ENCODE data around the gene TRPC4.

The TRPC4 gene

GRCh38 chr13:37669845-37670244, 199.7 kb downstream of the TRPC4 start:
- DNase-seq (ENCODE audit: low read depth) = no peak
- H3K4me3 ChIP-seq (ENCODE audit: low read depth, low read length) = no peak overlapping the region
- TF ChIP-seq CTCF (conservative IDR thresholded peaks at IDR 0.05; ENCODE audit: low read depth, low read length) = no peak

GRCh38 chr13:37667702-37668101, 201.9 kb downstream of the TRPC4 start:
- DNase-seq (ENCODE audit: low read depth) = no peak
- no peak for TF ChIP-seq CTCF (conservative IDR thresholded peaks at IDR 0.05; ENCODE audit: low read depth, low read length)

GRCh38 chr13:37666036-37666435, 203.5 kb downstream of the TRPC4 start:
- H3K4me3 ChIP-seq (ENCODE audit: low read depth, low read length) = no peak overlapping the region
- peak; percentile 81 for DNase-seq (ENCODE audit: low read depth)
- TF ChIP-seq CTCF (conservative IDR thresholded peaks at IDR 0.05; ENCODE audit: low read depth, low read length) = no peak

More at GRCh38 chr13:37667702-37668101, 201.9 kb downstream of the TRPC4 start:
- H3K4me3 ChIP-seq (ENCODE audit: low read depth, low read length) = no peak overlapping the region

- DNase-seq (ENCODE audit: low read depth) = no peak
- TF ChIP-seq CTCF (conservative IDR thresholded peaks at IDR 0.05; ENCODE audit: low read depth, low read length) = no peak
- H3K4me3 ChIP-seq (ENCODE audit: low read depth, low read length) = no peak overlapping the region
Observed at GRCh38 chr13:37665420-37665819, 204.2 kb downstream of the TRPC4 start.

- DNase-seq (ENCODE audit: low read depth) = no peak
- no peak for TF ChIP-seq CTCF (conservative IDR thresholded peaks at IDR 0.05; ENCODE audit: low read depth, low read length)
- no peak overlapping the region for H3K4me3 ChIP-seq (ENCODE audit: low read depth, low read length)
Observed at GRCh38 chr13:37663724-37664123, 205.8 kb downstream of the TRPC4 start.

GRCh38 chr13:37662624-37663023, 206.9 kb downstream of the TRPC4 start:
- H3K4me3 ChIP-seq (ENCODE audit: low read depth, low read length) = no peak overlapping the region
- DNase-seq (ENCODE audit: low read depth) = no peak
- no peak for TF ChIP-seq CTCF (conservative IDR thresholded peaks at IDR 0.05; ENCODE audit: low read depth, low read length)

- DNase-seq (ENCODE audit: low read depth) = no peak
- no peak for TF ChIP-seq CTCF (conservative IDR thresholded peaks at IDR 0.05; ENCODE audit: low read depth, low read length)
- no peak overlapping the region for H3K4me3 ChIP-seq (ENCODE audit: low read depth, low read length)
Observed at GRCh38 chr13:37657956-37658355, 211.6 kb downstream of the TRPC4 start.
